GM19372 (cell line): Measurements from ENCODE around the gene NTRK1.

Experiments used
- ATAC-seq: cut with Tn5 transposase; IDR thresholded peaks from one replicate; pipeline ENCODE4 v1.9.1; 2021; ENCODE audit warnings: mild to moderate bottlenecking, low read depth, moderate library complexity; ENCODE audit not compliant: unreplicated experiment

NTRK1 gene

DNA sequence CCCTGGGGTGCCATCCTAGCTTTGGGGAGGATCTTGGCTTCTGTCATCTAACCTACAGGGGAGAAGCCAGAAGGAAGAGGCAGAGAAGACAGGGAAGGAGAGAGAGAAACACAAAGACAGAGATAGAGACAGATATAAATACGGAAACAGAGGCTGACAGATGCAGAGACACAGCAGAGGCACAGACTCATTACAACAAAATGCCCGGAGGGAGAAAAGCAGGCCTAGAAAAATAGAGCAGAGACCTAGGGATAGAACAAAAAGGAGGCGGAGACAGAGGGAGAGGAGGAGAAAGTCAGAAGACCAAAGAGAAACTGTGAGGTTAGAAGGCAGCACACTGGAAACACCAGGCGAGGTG, 34.8 kb downstream of the NTRK1 start:
- ATAC-seq: no peak

DNA sequence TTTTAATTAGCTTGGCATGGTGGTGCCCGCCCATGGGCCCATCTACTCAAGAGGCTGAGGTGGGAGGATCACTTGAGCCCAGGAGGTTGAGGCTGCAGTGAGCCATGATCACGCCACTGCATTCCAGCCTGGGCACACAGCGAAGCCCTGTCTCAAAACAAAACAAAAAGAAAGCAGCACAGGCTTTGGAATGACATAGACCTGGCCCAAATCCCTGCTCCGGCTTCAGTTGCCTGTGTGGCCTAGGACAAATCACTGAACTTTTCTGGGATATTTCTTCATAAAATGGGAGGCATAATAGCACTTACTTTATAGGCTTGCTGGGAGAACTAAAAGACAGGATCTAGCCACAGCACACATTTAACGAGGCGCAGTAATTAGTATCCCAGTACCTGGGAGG, 35.3 kb downstream of the NTRK1 start:
- ATAC-seq: no peak

DNA sequence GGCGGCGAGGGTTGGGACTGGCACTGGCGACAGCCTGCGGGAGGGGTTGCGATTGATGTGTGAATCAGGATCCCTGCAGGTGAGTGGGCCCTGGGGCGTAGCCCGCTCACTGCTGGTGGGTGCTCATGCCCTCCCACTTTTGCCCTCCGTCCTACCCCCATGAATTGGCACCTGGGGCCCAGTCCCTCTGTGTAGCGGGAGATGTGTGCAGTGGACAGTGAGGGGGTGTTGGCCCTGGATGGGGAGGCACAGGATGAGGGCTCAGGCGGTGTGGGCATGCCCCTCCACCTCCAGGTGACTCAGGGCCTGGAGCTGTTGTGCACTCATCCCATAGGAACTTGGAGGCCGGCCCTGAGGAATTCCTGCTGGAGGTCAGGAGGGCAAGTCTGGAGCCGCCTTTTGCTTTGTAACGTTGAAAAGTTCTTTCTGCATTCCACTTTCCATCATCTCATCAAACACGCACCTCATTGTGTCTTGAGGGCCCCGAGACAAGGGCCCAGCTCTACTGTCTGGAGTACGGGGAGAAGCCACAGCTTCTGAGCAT, 35.9 kb downstream of the NTRK1 start:
- no peak for ATAC-seq

DNA sequence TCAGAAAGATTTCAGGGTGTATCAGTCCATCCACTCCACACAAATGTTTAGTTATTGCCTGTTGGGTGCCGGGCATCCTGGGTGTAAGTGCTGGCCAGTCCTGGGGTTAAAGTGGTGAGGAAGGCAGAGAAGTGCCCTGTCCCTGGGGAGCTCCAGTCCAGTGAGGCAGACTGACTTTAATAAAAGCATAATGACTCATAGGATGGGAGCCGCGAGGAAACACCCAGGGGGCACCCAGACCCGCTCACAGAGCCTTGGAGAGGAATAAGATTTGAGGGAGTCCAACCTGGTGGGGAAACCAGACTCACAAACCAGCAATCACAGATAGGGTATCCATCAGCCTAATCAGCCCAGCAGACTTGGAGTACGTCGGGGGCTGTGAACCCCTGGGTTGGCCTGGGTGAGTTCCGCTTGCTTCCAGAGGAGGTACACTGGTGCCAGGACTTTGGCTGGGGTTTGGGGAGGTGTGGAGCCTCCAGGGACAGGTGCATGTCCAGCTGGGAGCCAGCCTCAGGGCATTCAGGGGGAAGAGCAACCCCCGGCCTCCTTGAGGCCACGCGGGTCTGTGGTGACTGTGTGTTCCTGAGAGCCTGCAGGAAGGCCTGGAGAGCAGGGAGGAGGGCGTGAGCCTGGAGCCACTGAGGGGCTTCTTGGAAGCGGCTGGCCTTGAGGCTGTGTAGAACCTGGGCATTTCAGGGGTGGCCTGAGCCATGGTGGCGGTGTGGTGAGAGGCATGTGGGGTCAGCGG, 36.6 kb downstream of the NTRK1 start:
- no peak for ATAC-seq

DNA sequence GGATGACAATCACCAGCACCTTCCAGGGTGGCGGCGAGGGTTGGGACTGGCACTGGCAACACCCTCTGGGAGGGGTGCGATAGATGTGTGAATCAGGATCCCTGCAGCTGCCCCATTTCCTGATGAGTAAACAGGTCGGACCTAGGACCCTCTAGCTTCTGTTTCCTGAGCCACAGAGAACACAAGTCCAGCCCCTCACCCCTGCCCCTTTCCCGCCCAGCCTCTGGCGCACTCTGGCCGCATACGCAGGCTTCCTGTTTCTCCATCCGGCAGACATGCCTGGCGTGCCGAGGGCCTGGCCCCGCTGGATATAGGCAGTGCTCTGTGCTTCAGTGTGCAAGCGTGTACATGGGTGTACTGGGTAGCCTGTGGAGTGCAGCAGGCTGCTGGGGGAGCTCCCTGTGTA, 37.5 kb downstream of the NTRK1 start:
- ATAC-seq: no peak

DNA sequence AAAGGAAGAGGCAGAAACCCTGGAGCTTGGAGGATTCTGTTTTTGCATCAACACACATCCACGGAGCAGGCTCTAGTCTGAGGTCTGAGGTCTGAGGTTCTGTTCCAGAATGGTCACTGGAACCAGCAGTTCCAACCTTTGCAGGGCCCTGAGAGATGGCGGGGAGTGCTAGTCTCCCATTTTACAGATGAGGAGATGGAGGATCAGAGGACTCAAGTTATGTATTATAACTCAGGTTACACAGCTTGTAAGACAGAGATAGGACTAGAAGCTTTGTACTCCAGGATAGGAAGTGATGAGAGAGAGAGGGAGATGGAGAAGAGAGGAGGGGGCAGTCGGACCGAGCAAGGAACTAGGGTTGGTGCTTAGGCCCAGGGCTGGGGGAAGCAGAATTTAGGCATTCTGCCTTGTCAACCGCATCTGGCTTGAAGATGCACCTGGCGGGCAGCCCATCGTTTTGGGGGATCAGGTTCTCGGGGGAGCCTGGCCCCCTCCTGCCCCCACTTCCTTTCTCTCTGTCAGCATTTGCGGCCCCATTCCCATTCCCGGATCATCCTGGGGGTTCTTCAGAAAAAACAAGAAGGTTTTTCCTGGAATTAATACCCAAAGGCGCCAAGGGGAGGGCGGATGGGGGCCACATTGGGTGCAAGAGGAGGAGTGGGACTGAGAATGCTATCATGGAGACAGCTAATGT, 38.5 kb downstream of the NTRK1 start:
- no peak for ATAC-seq

DNA sequence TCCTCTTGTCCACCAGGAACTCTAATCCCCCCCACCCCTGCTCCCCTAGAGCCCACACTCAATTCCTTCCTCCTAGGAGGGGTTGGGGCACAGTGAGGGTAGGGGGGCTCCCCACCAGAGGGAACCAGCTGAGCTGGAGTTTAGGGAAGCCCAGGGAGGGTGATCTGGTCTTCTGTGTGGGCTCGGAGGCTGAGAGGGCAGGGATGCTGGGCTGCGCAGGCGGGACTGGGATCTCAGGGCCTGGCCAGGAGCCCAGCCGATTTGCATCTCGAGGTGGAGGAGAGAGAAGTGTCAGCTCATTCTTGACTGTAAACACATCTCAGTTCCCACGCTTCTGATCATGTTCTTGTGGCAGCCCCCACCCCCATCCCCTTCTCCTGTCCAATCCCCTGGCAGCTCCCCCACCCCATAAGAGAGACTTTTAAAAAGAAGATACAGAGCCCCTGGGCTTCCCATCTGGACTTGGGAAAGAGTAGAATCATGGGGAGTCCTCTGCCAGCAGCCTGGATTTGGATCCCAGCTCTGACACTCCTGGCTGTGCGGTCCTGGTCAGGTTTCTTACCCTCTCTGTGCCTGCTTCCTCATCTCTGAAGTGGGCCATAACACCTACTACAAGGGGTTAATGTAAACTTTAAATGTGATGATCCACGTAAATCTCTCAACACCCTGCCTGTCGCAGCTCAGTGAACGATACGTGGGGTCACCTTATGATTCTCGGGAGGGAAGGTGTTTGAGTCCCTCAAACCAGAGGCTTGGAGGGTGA, 39.5 kb downstream of the NTRK1 start:
- ATAC-seq: no peak

- no peak for ATAC-seq
These were observed 40.4 kb downstream of the NTRK1 start for GRCh38 chr1:156900896-156901589.

GRCh38 chr1:156901590-156901900, 40.9 kb downstream of the NTRK1 start:
- no peak for ATAC-seq

DNA sequence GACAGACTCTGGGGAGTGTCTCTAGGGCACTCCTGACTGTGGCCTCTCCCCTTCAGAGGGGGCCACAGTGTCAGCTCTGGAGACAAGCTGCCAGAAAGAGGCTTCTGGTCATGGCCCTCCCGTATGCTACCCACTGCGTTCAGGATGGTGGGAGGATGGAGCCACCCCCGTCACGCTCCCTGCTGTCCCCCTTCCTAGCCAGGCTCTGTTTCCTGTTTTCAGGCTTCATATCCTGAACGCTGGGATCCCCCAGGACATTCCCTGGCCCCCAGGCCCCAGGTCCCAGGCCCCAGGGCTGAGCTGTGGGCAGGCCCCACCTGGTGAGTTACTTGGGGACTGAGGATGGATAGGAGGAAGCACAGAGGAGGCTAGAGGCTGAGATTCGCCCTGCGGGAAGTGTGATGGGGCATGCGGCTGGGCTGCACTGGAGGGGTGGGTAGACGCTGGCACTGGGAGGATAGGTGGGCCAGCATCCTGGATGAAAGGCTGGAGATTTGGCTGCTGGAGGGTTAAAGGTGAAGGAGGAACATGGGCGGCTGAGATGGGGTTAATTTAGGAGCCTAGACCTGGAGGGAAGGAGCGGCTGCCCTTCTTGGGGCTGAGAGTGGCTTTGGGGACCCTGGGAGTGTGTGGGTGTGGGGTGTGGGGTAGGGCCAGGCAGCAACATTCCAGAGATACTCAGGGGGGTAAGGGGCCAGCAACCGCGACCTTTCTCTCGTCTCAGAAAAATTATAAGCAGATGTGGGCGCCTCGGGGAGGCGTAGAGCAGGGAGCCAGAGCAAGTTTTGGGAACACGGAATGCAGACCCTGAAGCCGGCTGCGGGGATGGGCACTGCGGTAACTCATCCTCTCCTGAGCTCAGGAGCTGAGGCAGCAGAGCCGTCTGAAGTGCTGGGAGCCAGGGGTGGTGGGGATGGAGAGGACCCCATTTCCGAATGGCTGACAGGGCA, 41.6 kb downstream of the NTRK1 start:
- ATAC-seq: no peak

- ATAC-seq: no peak
These were observed 42.8 kb downstream of the NTRK1 start for GRCh38 chr1:156903328-156904091.

DNA sequence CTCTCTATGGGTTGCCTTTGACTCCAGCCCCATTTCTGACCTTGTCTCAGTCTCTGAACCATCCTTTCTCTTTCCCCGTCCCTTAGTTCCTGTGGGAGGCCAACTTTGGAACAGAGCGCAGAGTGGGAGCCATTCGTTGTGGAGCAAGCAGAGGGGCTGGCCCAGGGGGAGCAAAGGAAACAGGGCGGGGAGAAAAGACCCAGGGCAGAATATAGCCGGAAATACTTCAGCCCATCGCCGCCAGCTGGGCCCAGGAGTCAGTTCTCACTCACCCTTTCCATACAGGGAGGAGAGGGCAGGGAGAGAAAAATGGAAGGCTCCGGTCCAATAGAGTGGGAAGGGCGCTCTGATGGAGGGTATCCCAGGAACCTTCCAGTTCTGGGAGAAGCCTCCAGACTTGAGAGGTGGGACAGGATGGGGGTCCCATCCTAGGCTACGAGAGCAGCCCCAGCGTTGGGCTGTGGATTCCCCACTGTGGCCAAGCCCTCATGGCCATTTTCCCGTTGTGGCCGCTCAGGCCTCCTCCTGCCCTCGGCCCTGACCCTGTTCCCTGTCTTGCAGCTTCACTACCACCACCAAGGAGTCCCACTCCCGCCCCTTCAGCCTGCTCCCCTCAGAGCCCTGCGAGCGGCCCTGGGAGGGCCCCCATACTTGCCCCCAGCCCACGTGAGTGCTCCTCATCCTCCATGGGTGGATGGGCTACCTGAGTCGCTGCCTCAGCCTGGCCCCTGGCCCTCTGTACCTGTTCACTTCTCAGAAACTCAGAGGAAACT, 43.7 kb downstream of the NTRK1 start:
- ATAC-seq: no peak

GRCh38 chr1:156905176-156905575, 44.5 kb downstream of the NTRK1 start:
- no peak for ATAC-seq

DNA sequence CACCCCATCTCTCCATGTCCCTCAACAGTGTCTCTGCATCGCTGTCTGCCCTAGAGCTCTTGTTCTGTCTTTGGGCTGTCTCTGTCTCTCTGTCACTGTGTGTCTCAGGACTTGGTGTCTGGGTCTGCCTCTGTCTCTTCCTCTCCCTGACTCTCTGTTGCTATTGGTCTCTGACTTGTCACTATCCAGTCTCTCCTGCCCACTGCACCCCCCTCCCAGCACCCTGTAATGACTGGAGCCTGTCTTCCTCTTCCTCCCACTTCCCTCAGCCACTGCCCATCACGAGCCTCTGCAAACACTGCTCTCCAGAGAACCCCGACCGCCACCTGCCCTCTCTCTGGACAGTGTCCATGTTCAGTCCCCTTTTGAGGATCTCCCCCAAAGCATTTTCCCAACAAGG, 45.0 kb downstream of the NTRK1 start:
- ATAC-seq: no peak

DNA sequence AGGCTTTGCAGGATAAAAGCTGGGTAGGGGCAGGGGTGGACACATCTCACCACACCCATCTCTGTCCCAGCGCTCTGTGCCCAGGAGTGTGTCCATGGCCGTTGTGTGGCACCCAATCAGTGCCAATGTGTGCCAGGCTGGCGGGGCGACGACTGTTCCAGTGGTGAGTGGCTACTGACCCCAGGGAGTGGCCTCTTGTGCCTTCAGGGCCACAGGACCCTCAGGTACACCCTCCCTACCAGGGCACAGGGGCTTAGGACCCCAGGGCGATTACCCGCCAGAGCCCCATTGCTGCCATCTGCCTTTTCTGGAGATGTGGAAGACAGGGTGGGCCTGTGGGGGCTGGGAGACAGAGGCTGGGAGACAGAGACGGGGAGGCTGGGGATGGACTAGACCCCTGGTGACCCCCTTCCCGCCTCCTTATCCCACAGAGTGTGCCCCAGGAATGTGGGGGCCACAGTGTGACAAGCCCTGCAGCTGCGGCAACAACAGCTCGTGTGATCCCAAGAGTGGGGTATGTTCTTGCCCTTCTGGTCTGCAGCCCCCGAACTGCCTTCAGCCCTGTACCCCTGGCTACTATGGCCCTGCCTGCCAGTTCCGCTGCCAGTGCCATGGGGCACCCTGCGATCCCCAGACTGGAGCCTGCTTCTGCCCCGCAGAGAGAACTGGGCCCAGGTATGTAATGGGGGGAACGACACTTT, 45.7 kb downstream of the NTRK1 start:
- no peak for ATAC-seq

DNA sequence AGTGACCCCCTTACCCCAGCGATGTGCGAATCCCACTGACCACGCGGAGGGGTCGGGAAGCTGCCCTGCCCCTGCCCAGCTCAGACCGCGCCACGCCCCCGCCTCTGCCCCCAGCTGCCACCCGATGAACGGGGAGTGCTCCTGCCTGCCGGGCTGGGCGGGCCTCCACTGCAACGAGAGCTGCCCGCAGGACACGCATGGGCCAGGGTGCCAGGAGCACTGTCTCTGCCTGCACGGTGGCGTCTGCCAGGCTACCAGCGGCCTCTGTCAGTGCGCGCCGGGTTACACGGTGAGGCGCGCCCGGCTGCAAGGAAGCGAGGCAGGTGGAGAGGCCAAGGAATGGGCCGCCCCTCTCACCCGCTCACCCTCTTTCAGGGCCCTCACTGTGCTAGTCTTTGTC, 47.9 kb downstream of the NTRK1 start:
- no peak for ATAC-seq

GRCh38 chr1:156908955-156909354, 48.3 kb downstream of the NTRK1 start:
- no peak for ATAC-seq

DNA sequence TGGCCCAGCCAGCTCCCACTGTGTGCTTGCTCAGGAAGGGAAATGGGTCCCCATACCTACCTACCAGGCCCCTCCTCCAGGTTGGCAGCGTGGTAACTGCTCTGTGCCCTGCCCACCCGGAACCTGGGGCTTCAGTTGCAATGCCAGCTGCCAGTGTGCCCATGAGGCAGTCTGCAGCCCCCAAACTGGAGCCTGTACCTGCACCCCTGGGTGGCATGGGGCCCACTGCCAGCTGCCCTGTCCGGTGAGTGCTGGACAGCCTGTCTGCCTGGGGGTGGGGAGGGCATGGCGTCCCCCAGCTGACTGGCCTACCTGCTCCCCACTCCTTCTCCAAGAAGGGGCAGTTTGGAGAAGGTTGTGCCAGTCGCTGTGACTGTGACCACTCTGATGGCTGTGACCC, 49.0 kb downstream of the NTRK1 start:
- ATAC-seq: no peak
